Measurements from ENCODE around the gene NTM.

Gene NTM

GRCh38 chr11:131693756-131694155, 323.3 kb downstream of the NTM start:
- no peak for DNase-seq (ENCODE audit: low read depth, low spot score)
- in situ Hi-C loops (cut with HindIII; ENCODE audit: low sequenced_read_pairs) = no loop called here
- TF ChIP-seq CTCF (IDR thresholded peaks at IDR 0.05; ENCODE audit: low read depth, low read length) = no peak
- H3K4me3 ChIP-seq (ENCODE audit: low read depth, low read length) = no peak overlapping the region

- in situ Hi-C loops (cut with HindIII; ENCODE audit: low sequenced_read_pairs) = no loop called here
- H3K4me3 ChIP-seq (ENCODE audit: low read depth, low read length) = peak overlapping the region; percentile 3
- TF ChIP-seq CTCF (IDR thresholded peaks at IDR 0.05; ENCODE audit: low read depth, low read length) = peak; percentile 95
- DNase-seq (ENCODE audit: low read depth, low spot score) = peak; percentile 75
Observed at GRCh38 chr11:131694526-131695424, 324.4 kb downstream of the NTM start.

GRCh38 chr11:131695889-131696429, 325.5 kb downstream of the NTM start:
- in situ Hi-C loops (cut with HindIII; ENCODE audit: low sequenced_read_pairs) = no loop called here
- no peak for TF ChIP-seq CTCF (IDR thresholded peaks at IDR 0.05; ENCODE audit: low read depth, low read length)
- no peak overlapping the region for H3K4me3 ChIP-seq (ENCODE audit: low read depth, low read length)
- no peak for DNase-seq (ENCODE audit: low read depth, low spot score)

GRCh38 chr11:131696690-131697089, 326.3 kb downstream of the NTM start:
- no peak overlapping the region for H3K4me3 ChIP-seq (ENCODE audit: low read depth, low read length)
- no peak for TF ChIP-seq CTCF (IDR thresholded peaks at IDR 0.05; ENCODE audit: low read depth, low read length)
- in situ Hi-C loops (cut with HindIII; ENCODE audit: low sequenced_read_pairs) = no loop called here
- no peak for DNase-seq (ENCODE audit: low read depth, low spot score)

GRCh38 chr11:131703311-131703710, 332.9 kb downstream of the NTM start:
- TF ChIP-seq CTCF (IDR thresholded peaks at IDR 0.05; ENCODE audit: low read depth, low read length) = no peak
- H3K4me3 ChIP-seq (ENCODE audit: low read depth, low read length) = no peak overlapping the region
- no peak for DNase-seq (ENCODE audit: low read depth, low spot score)
- in situ Hi-C loops (cut with HindIII; ENCODE audit: low sequenced_read_pairs) = no loop called here

- TF ChIP-seq CTCF (IDR thresholded peaks at IDR 0.05; ENCODE audit: low read depth, low read length) = no peak
- no peak for DNase-seq (ENCODE audit: low read depth, low spot score)
- in situ Hi-C loops (cut with HindIII; ENCODE audit: low sequenced_read_pairs) = no loop called here
- H3K4me3 ChIP-seq (ENCODE audit: low read depth, low read length) = no peak overlapping the region
Observed at GRCh38 chr11:131704682-131705081, 334.3 kb downstream of the NTM start.

Measured in astrocyte of the spinal cord (primary cell).